Measurements from ENCODE around the gene RTP1. TPM values are rescaled to one million over a fixed set of nuclear protein-coding genes. Genes with fewer than 3 reads are reported as not detected.

The RTP1 gene
- total RNA-seq, 1 experiment from 2014 or later, result not detected

- POLR2A ChIA-PET, result no interaction called here
- CTCF ChIA-PET, result interaction anchor here (1.2 to 3.1 kb wide), 4 partner anchors 22 to 470 kb away, joined by 3 to 11 read pairs (median 7); no protein-coding TSS in a partner anchor
- no peak for TF ChIP-seq CTCF (IDR thresholded peaks at IDR 0.05; ENCODE audit: unreplicated experiment)
- BruUV-seq (replicated peaks), result no TSS peak
- intact Hi-C loops (cut with micrococcal nuclease), result no loop called here
- Mint-ChIP-seq H3K4me1 (ENCODE audit: insufficient read depth, unreplicated experiment) (peaks cover 8% of the 10 kb centered on the region), H3K27me3 (ENCODE audit: insufficient read depth, unreplicated experiment) (no peaks in the 10 kb centered on the region), H3K9me3 (ENCODE audit: unreplicated experiment) (no peaks in the 10 kb centered on the region), H3K36me3 (ENCODE audit: insufficient read depth, unreplicated experiment) (no peaks in the 10 kb centered on the region), H3K4me3 (ENCODE audit: unreplicated experiment) (no peak overlapping the region), H3K27ac (ENCODE audit: low read depth, unreplicated experiment) (no peak overlapping the region)
- DNase-seq (ENCODE audit: unreplicated experiment), result no peak
Measured at GRCh38 chr3:187242900-187243299, 45.6 kb downstream of the RTP1 start.

- Mint-ChIP-seq H3K4me3 (ENCODE audit: unreplicated experiment) (no peak overlapping the region), H3K36me3 (ENCODE audit: insufficient read depth, unreplicated experiment) (no peaks in the 10 kb centered on the region), H3K27ac (ENCODE audit: low read depth, unreplicated experiment) (no peak overlapping the region), H3K4me1 (ENCODE audit: insufficient read depth, unreplicated experiment) (peaks cover 8% of the 10 kb centered on the region), H3K27me3 (ENCODE audit: insufficient read depth, unreplicated experiment) (peaks cover 8% of the 10 kb centered on the region), H3K9me3 (ENCODE audit: unreplicated experiment) (no peaks in the 10 kb centered on the region)
- intact Hi-C loops (cut with micrococcal nuclease), result no loop called here
- CTCF ChIA-PET, result interaction anchor here (0.6 to 3.1 kb wide), 8 partner anchors 20 to 1294 kb away, joined by 3 to 11 read pairs (median 3); no protein-coding TSS in a partner anchor
- no peak for TF ChIP-seq CTCF (IDR thresholded peaks at IDR 0.05; ENCODE audit: unreplicated experiment)
- no peak for DNase-seq (ENCODE audit: unreplicated experiment)
- POLR2A ChIA-PET, result interaction anchor here (0.7 to 1.3 kb wide), 3 partner anchors 14 to 1552 kb away, joined by 3 to 4 read pairs (median 3); no protein-coding TSS in a partner anchor
- no TSS peak for BruUV-seq (replicated peaks)
Measured at GRCh38 chr3:187243933-187244524, 46.7 kb downstream of the RTP1 start.

GRCh38 chr3:187247398-187247797 lies 50.1 kb downstream of the RTP1 start:
- Mint-ChIP-seq H3K36me3 (ENCODE audit: insufficient read depth, unreplicated experiment) (no peaks in the 10 kb centered on the region), H3K27me3 (ENCODE audit: insufficient read depth, unreplicated experiment) (peaks cover 16% of the 10 kb centered on the region), H3K9me3 (ENCODE audit: unreplicated experiment) (no peaks in the 10 kb centered on the region), H3K4me3 (ENCODE audit: unreplicated experiment) (no peak overlapping the region), H3K4me1 (ENCODE audit: insufficient read depth, unreplicated experiment) (peaks cover 8% of the 10 kb centered on the region), H3K27ac (ENCODE audit: low read depth, unreplicated experiment) (no peak overlapping the region)
- no peak for DNase-seq (ENCODE audit: unreplicated experiment)
- POLR2A ChIA-PET, result no interaction called here
- no TSS peak for BruUV-seq (replicated peaks)
- no peak for TF ChIP-seq CTCF (IDR thresholded peaks at IDR 0.05; ENCODE audit: unreplicated experiment)
- intact Hi-C loops (cut with micrococcal nuclease), result no loop called here
- CTCF ChIA-PET, result interaction anchor here (0.7 kb wide), 2 partner anchors 18 to 1084 kb away, joined by 3 to 6 read pairs; no protein-coding TSS in a partner anchor

Other genes with a start within 250 kb of the RTP1 start
- gene RPL39L, start 58.0 kb upstream of the RTP1 start, total RNA-seq (2022), result 1.0 and 3.3 TPM in 2 replicates
- gene MASP1, start 94.3 kb downstream of the RTP1 start, total RNA-seq (2022), result not detected in 2 replicates
- not detected in 2 replicates for gene RTP4, start 170.9 kb downstream of the RTP1 start, total RNA-seq (2022)